ENCODE data around the gene KIF2C.

Gene KIF2C

DNA sequence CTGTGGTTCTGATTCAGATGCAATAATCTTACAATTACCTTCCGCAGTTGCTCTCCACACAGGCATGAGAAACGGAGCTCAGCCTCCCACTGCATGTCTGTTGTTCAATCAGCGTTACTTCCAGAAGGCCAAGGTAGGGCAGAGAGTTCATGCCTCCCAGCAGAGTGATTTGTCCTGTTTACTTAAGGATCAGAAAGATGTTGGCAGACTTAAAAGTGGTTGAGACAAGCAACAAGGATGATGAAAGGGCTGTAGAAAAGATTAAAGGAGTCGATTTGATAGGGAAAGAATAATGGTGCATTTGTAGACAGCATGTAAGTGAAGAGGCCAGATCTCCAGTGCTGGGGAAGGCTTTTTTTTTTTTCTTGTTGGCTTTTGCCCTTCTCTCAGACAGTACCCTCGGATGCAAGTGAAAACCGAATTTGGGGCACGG lies 38.5 kb upstream of the KIF2C start:
- TF ChIP-seq CREB1 (IDR thresholded peaks at IDR 0.05; ENCODE audit: low read depth) (no peak), TCF12 (IDR thresholded peaks at IDR 0.05; ENCODE audit: low read depth) (no peak), EP300 (IDR thresholded peaks at IDR 0.05; ENCODE audit: borderline replicate concordance) (no peak), CEBPB (IDR thresholded peaks at IDR 0.05) (no peak), TAF1 (IDR thresholded peaks at IDR 0.05; ENCODE audit: low read depth) (no peak), RAD21 (IDR thresholded peaks at IDR 0.05; ENCODE audit: low read depth) (no peak), TEAD4 (IDR thresholded peaks at IDR 0.05) (no peak), EGR1 (IDR thresholded peaks at IDR 0.05) (no peak)
- TF ChIP-seq, protein P1, sequence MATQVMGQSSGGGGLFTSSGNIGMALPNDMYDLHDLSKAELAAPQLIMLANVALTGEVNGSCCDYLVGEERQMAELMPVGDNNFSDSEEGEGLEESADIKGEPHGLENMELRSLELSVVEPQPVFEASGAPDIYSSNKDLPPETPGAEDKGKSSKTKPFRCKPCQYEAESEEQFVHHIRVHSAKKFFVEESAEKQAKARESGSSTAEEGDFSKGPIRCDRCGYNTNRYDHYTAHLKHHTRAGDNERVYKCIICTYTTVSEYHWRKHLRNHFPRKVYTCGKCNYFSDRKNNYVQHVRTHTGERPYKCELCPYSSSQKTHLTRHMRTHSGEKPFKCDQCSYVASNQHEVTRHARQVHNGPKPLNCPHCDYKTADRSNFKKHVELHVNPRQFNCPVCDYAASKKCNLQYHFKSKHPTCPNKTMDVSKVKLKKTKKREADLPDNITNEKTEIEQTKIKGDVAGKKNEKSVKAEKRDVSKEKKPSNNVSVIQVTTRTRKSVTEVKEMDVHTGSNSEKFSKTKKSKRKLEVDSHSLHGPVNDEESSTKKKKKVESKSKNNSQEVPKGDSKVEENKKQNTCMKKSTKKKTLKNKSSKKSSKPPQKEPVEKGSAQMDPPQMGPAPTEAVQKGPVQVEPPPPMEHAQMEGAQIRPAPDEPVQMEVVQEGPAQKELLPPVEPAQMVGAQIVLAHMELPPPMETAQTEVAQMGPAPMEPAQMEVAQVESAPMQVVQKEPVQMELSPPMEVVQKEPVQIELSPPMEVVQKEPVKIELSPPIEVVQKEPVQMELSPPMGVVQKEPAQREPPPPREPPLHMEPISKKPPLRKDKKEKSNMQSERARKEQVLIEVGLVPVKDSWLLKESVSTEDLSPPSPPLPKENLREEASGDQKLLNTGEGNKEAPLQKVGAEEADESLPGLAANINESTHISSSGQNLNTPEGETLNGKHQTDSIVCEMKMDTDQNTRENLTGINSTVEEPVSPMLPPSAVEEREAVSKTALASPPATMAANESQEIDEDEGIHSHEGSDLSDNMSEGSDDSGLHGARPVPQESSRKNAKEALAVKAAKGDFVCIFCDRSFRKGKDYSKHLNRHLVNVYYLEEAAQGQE (IDR thresholded peaks at IDR 0.05; ENCODE audit: low read depth) = no peak

- no peak for TF ChIP-seq TEAD4 (IDR thresholded peaks at IDR 0.05)
- no peak for TF ChIP-seq CREB1 (IDR thresholded peaks at IDR 0.05; ENCODE audit: low read depth)
- no peak for TF ChIP-seq NFIC (IDR thresholded peaks at IDR 0.05)
- TF ChIP-seq, protein P2, sequence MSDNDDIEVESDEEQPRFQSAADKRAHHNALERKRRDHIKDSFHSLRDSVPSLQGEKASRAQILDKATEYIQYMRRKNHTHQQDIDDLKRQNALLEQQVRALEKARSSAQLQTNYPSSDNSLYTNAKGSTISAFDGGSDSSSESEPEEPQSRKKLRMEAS (IDR thresholded peaks at IDR 0.05) = no peak
- TF ChIP-seq TCF12 (IDR thresholded peaks at IDR 0.05; ENCODE audit: low read depth) = no peak
- no peak for TF ChIP-seq EGR1 (IDR thresholded peaks at IDR 0.05)
- TF ChIP-seq EP300 (IDR thresholded peaks at IDR 0.05; ENCODE audit: borderline replicate concordance) = no peak
- TF ChIP-seq ZBTB7A (IDR thresholded peaks at IDR 0.05; ENCODE audit: low read depth) = no peak
- no peak for TF ChIP-seq USF1 (IDR thresholded peaks at IDR 0.05)
- TF ChIP-seq RAD21 (IDR thresholded peaks at IDR 0.05; ENCODE audit: low read depth) = no peak
- TF ChIP-seq TAF1 (IDR thresholded peaks at IDR 0.05; ENCODE audit: low read depth) = no peak
- TF ChIP-seq YY1 (IDR thresholded peaks at IDR 0.05; ENCODE audit: low read depth) = no peak
- TF ChIP-seq, protein P1 (IDR thresholded peaks at IDR 0.05; ENCODE audit: low read depth) = no peak
- no peak for TF ChIP-seq FOXM1 (IDR thresholded peaks at IDR 0.05; ENCODE audit: borderline replicate concordance, low read depth)
Measured at GRCh38 chr1:44705470-44705869, 34.2 kb upstream of the KIF2C start.

DNA sequence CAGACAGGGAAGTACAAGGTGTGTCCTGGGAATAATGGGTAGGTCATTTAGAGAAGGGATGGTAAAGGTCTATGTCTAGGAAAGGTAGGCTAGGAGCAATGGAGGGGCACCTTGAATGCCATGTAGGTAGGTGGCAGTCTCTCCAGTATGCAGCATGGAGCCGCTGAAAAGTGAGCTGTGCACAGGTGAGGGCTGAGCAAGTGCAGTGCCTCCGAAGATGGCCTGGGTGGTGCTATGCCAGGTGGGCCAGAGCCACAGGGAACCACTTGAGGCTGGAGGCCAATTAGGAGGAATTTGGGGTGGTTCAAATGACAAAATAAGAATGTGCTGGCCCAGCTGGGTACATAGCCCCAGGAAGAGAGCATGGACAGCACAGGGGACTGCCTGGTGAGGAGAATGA lies 33.7 kb upstream of the KIF2C start:
- TF ChIP-seq RAD21 (IDR thresholded peaks at IDR 0.05; ENCODE audit: low read depth) (no peak), EGR1 (IDR thresholded peaks at IDR 0.05) (no peak)

- TF ChIP-seq TCF12 (IDR thresholded peaks at IDR 0.05; ENCODE audit: low read depth) (no peak), YY1 (IDR thresholded peaks at IDR 0.05; ENCODE audit: low read depth) (no peak), CREB1 (IDR thresholded peaks at IDR 0.05; ENCODE audit: low read depth) (no peak), EP300 (IDR thresholded peaks at IDR 0.05; ENCODE audit: borderline replicate concordance) (no peak), RAD21 (IDR thresholded peaks at IDR 0.05; ENCODE audit: low read depth) (no peak), EGR1 (IDR thresholded peaks at IDR 0.05) (no peak), CEBPB (IDR thresholded peaks at IDR 0.05) (no peak), USF1 (IDR thresholded peaks at IDR 0.05) (no peak), FOXM1 (IDR thresholded peaks at IDR 0.05; ENCODE audit: borderline replicate concordance, low read depth) (no peak), TEAD4 (IDR thresholded peaks at IDR 0.05) (no peak), TAF1 (IDR thresholded peaks at IDR 0.05; ENCODE audit: low read depth) (no peak), NFIC (IDR thresholded peaks at IDR 0.05) (no peak), ZBTB7A (IDR thresholded peaks at IDR 0.05; ENCODE audit: low read depth) (no peak)
- TF ChIP-seq, protein P1 (IDR thresholded peaks at IDR 0.05; ENCODE audit: low read depth) = no peak
- TF ChIP-seq, protein P2 (IDR thresholded peaks at IDR 0.05) = no peak
Measured at GRCh38 chr1:44707112-44707881, 32.3 kb upstream of the KIF2C start.
